Measurements from ENCODE around the gene CPA2.

DNA sequence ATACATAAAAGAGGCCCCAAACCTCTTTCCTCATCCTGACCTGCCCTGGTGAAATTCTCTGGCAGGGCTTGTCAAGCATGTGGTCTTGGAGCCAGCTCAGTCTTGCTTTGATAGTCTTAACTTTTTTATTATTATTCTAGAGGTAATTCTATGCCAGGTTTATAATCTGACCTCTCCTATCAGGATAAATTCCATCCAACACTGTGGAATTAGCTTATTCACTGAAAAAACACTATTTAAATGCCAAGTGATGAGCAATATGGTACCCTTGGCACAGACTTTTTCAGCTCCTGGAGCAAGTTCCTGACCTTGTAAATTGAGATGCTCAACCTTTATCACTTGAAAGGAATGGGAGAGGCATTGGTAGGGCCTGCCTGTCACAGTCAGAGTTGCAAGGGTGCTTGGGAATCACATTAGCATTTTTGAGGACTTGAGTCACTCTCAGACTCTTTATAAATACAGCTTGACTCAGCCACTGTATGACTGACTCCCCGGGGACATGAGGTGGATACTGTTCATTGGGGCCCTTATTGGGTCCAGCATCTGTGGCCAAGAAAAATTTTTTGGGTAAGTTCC lies 26.1 kb downstream of the CPA2 start, which contains the start of gene CPA4:
- no peak for TF ChIP-seq ZNF274 (IDR thresholded peaks at IDR 0.05; ENCODE audit: low read depth, low read length)
- no peak for TF ChIP-seq YY1 (IDR thresholded peaks at IDR 0.05; ENCODE audit: insufficient read depth, insufficient read length)
